ENCODE data around the gene SLC34A1.
"Not testable (repeated sequence)": the region's sequence is repeated elsewhere in the genome, so short reads cannot be mapped to it uniquely, and the experiment has no call there.

The SLC34A1 gene, protein sequence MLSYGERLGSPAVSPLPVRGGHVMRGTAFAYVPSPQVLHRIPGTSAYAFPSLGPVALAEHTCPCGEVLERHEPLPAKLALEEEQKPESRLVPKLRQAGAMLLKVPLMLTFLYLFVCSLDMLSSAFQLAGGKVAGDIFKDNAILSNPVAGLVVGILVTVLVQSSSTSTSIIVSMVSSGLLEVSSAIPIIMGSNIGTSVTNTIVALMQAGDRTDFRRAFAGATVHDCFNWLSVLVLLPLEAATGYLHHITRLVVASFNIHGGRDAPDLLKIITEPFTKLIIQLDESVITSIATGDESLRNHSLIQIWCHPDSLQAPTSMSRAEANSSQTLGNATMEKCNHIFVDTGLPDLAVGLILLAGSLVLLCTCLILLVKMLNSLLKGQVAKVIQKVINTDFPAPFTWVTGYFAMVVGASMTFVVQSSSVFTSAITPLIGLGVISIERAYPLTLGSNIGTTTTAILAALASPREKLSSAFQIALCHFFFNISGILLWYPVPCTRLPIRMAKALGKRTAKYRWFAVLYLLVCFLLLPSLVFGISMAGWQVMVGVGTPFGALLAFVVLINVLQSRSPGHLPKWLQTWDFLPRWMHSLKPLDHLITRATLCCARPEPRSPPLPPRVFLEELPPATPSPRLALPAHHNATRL

DNA sequence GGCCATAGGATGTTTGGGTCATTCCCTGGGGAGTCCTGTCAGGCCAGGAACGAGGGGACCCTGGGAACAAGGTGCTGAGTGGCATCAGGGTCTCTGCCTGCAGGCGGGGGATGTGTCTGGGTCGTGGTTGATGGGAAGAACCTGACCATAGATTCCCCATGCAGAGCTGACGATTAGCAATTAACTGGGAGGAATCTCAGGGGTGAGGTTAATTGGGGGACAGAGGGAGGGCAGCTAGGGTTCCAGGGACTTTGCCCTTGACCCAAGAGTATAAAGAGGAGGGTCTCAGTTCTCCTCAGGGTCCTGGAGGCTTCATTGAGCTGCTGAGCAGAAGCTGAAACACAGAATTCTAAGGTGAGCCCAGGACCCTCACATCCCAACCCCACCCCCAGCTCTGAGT lies at the start of gene SLC34A1:
Gene SLC34A1, plus strand, starts transcription at position 301 of the 400 bp plus-strand sequence. CDS start 1,308 bp downstream, outside the sequence.
- no peak for DNase-seq

DNA sequence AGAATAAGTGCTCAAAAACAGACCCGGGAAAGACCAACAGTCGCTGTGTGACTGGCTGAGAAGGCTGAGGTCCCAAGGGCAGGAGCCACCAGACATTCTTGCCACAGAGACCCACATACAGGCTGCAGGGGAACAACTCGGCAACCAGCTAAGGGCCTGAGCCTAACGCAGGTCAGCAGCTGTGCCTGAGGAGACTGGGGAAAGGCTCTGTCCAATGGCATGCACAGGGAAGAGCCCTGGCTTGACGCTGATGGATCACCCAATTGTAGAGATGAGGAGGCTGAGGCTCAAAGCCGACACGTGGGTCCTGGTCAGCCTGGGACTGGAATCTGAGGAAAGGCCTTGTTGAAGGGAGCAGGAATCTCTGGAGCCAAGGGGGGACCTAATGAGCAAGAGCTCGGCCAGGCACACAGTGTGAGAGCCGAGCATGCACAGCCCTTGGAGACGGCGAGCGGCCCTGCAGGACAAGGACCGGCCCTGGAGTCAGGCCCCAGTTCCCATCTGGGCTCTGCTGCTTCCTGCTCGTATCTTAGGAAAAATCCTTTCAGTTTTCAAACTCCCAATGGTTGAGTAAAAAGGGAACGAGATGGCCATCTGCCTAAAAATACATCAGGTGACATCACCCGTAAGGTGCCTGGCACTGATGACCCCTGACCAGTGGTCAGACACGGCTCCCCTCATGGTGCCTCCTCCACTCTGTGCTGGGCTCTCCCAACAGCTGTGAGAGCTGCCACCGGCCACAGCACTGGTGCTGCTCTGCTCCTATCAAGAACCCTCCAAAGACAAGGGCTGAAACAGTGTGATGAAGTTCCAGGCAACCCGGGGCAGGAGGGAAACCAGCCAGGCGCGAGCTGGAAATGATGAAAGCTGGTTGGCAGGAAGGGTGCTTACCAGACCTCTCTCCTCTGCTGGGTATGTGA lies 49.2 kb upstream of the SLC34A1 start:
- no peak for DNase-seq

DNA sequence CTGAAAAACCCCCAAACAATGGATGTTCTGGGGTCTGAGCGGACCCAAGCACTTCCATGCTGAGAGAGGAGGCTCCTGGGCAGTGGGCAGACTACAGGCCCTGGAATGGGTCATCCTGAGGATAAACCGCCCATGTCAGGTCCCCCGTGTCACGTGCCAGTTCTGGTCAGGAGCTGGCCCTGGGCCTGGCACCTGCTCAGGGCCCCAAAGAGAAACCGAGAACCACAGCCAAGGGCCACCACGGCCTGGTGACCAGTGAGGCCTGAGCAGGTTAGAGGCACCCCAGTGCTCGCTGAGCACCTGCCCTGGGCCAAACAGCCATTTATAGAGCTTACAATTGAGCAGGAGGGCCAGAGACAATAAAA lies 48.6 kb upstream of the SLC34A1 start:
- DNase-seq: no peak

DNA sequence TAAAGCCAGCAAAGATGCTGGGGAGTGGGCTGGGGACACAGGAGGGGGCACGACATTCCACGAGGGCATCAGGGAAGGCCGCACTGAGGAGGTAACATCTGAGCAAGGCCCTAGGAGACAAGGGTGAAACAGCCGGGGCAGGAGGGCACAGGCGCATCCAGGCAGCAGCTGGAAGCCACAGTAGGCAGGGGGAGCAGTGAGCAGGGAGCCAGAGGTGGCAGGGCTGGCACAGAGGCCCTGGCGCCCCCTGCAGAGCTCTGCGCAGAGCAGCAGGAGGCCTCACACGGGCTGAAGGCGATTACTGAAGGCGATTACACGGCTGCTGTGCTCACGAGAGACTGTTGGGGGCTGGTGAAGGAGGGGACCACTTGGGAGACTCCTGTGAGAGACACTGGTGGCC lies 48.1 kb upstream of the SLC34A1 start:
- peak in 1 of 2 experiments; percentile 42 for DNase-seq

DNA sequence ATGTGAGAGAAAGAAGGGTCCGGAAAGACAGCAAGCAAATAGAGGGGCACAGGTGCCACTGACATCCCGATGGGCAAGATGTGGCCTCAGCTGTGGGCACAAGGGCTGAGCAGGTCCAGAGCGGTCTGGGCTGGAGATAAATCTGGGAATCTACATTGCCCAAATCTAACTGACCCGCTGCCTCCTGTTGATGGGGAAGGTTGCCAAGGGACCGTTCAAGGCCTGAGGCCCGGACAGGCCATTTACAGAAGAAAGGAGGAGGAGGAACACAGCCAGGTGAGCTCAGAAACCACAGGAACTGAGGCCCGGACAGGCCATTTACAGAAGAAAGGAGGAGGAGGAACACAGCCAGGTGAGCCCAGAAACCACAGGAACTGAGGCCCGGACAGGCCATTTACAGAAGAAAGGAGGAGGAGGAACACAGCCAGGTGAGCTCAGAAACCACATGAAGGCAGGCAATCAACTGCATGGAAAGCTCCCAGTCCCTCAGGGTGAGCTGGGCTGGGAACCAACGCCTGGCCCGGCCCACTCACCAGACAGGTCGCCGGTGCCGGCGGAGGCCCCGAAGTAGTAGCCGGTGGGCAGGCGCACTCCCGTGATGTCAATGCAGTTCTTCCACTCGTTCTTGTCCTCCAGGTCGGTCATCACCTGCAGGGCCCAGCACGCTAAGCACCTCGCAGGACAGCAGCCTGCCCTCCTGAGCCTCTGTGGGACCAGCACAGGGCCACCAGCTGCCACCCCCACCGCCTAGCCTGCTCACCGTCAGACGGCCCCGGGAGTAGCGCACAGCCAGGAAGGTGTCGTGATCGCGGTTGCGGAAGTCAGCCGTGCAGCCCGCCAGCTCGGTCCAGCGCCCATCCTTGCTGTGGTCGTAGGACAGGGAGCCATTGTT lies 47.4 kb upstream of the SLC34A1 start:
- no peak for DNase-seq

DNA sequence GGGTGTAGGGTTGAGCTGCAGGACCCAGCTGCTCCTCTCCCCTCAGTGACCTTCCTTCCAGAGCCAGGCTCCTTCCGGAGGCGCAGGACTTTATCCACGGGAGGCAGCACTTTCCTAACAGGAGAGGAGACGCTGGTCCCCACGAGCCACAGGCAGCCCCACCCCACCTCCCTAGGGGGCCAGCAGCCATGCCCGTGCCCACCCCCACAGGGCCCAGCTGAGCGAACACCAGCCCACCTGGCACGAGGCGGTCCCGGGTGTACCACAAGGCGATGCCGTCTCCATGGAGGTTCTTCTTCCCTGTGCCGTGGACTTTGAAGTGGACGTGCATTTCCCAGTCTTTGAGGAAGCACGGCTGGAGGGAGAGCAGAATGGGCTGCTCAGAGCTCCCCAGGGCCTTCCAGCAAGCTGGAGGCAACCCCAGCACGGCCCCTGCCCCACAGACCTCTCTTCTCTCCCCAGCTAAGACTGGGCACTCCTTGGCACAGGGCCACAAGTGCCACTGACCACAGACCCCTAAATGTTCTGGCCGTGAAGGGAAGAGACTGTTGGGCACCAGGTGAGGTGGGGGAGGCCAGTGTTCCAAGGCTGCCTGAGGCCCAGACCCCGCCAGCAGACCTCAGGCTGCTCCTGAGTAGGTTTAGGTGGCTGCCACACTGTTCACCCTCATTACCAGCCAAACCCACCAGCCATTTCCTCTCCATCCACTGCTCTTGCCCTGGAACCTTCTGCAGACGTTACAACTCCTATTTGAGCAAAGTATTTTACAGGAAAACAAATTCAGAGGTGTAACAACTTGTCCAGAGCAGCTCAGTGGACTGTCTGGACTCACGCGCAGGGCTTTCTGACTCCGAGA lies 45.8 kb upstream of the SLC34A1 start:
- DNase-seq: no peak

DNA sequence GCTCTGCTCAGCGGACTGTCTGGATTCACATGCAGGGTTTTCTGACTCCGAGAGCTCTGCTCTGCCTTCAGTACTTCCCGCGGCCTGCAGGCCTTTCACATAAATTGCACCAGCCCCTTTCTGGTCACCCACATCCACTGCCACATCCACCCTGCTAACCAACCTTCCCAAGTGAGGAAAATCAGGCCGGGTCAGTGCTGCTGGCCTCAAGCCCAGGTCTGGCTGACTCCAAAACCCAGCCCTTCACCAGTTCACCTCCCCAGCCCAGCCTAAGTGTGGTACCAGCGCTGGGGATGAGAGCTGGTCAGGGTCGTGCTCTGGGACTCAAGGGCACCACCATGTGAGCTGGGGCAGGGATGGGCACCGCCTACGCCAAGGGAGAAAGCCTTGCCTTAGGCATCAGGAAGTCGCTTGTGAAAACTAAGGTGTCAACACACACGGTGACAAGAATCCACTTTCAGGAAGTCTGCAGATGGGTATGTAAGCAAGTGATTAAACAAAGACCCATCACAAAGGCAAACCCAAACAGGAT lies 45.1 kb upstream of the SLC34A1 start:
- DNase-seq: no peak

DNA sequence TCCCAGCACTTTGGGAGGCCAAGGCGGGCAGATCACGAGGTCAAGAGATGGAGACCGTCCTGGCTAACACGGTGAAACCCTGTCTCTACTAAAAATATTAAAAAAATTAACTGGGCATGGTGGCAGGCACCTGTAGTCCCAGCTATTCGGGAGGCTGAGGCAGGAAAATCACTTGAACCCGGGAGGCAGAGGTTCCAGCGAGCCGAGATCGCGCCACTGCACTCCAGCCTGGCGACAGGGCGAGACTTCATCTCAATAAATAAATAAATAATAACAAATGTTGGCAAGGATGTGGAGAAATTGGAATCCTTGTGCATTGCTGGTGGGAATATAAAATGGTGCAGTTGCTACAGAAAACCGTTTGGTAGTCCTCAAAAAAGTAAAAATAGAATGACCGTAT lies 41.2 kb upstream of the SLC34A1 start:
- DNase-seq: not testable (repeated sequence)

DNA sequence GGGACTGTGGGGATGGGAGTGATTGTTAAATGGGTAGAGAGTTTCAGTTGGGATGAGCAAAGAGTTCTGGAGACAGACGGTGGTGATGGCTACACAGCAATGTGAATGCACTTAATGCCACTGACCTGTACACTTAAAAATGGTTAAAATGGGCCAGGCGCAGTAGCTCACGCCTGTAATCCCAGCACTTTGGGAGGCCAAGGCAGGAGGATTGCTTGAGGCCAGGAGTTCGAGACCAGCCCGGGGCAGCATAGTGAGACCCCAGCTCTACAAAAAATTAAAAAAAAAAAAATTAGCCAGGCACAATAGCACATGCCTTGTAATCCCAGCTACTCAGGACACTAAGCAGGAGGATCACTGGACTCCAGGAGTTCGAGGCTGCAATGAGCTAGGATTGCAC lies 40.5 kb upstream of the SLC34A1 start:
- DNase-seq: no peak

DNA sequence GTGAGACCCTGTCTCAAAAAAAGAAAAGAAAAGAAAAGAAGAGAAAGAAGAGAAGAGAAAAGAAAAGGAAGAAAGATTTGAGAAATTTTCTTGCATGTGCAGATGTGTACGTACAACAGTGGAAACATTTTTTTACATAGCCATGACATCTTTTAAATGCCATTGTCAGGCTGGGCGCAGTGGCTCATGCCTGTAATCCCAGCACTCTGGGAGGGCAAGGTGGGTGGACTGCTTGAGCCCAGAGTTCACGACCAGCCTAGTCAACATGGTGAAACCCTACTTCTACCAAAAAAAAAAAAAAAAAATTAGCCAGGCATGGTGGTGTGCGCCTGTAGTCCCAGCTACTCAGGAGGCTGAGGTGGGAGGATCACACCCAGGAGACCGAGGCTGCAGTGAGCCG lies 39.3 kb upstream of the SLC34A1 start:
- DNase-seq: no peak

DNA sequence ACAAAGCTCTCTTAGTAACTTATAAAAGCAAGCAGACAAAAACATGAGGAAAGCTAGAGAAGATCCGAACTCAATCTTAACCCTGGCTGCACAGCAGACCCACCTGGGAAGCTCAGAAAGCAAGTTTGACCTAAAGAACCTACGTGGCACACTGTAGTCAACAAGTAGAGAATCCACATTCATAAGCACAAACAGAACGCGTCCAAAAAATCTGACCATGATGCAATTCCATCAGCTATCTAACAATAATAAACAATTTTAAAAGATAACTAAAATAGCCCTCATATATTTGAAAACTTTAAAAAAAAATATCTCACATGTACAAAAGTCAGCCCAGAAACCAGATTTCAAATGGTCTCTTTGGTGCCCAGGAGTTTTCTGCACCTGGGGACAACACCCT lies 37.4 kb upstream of the SLC34A1 start:
- DNase-seq: no peak

DNA sequence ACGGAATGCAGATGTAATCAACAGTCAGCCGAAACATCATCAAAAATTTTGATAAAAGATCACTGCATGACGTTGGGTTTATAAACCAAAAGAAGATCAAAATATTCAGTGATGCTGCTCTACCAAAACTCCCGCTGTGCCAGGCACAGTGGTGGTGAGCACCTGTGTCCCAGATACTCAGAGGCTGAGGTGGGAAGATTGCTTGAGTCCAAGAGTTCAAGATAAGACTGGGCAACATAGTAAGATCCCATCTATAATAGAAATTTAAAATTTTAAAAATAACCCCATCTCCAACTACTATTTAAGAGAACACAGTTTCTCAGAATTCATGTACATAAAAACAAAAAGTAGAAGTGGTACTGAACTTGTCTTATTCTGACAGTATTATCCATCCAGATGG lies 36.5 kb upstream of the SLC34A1 start:
- no peak for DNase-seq

DNA sequence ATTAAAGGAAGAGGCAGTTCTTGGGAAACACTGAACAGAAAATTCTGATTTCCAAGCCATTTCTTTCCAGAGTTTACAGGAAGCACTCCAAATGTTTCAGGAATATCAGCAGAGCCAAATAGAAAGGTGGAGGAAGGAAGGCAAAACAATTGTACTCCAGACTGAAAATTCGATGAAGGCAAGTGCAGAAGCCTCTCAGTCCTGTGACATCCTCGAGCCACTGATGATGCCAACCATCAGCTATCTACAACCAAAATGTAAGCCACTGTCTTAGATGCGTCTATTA lies 34.9 kb upstream of the SLC34A1 start:
- DNase-seq: no peak

DNA sequence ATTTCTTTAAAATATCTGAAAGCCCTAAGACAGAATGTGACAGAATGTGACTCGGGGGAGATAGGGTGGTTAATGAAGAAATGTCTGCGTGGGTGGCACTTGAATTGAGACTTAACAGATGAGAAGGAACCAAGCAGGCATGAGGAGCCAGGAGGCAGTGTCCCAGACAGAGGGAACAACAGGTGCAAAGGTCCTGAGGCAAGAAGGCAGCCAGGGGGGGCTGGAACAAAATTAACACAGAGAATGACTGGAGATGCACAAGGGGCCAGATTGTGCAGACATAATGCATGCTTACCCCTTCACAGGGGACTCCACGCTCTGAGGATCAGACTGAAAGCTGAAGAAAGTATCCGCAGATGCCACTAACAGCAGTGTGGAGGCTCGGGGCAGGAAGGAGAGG lies 34.5 kb upstream of the SLC34A1 start:
- no peak for DNase-seq

DNA sequence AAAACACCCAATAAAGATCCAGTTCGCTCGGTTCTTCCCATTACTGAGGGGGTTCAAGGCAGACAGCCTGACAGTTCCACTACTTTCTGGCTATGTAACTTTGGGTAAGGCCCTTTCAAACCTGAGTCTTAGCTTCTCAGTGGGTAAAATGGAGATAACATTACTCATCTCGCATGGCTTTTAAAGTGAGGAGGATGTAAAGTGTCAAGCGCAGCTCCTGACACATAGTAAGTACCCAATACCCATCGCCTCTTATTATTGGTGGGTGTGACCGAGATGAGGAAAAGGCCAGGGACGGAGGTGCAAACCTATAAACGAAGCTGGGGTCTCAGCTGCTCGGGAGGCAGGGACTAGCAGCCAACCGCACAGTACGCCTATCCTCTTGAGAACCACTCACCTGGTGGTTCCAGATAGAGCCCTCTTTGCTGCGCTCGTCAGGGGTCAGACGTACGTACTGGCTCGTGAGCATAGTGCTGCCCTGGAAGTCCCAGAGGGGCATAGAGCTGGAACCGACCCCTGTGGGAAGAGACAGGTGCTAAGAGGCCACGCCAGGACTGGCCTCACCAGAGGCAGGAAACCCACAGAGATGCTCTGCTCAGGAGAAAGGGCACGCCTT lies 33.4 kb upstream of the SLC34A1 start:
- DNase-seq: no peak

DNA sequence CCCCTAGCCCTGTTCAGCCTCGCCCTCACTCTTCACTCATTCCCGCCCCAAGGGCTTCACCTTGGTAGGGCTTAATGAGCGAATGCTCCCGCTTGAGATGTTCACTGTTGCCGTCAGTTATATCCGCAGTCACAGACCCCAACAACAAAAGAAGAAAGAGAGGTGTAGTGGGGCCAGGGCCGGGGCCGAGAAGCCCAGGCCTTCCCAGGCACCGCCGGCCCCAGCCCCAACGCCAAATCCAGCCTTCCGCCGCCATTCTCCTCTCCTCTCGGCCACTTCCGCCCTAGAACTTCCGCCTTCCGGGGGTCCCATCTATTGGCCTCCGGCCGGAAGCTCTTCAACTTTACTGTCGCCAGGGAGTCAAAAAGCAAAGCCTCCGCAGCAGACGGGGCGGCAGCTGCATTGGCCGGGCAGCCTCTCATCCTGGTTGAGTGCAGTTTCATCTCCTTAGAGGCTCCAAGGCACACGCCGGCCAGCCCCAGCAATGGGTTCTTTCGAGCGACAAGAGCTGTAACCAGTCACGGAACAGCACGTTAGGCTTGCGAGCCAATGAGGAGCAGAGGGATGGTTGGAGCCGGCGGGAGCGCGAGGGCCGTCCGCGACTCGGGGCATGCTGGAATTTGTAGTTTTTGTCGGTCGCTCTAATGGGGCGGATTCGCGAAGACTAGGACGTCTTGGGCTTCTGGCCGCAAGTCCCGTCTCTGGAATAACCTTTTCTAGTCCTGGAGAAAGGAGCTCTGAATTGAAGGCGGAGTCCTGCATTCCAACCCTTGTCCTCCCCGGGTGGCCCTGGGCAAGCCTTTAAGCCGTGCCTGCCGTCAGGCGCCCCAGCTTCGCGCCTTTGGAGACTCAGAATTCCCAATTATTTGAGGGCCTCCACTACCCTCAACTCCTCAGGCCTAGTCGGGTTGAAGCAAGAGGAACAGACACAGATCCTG lies 32.6 kb upstream of the SLC34A1 start, which contains the start of gene LMAN2:
Gene LMAN2, minus strand, starts transcription at position 277 of the 938 bp plus-strand sequence. Its CDS starts 21 bp downstream, at position 256.
- DNase-seq: peak; percentile 90 to 93

DNA sequence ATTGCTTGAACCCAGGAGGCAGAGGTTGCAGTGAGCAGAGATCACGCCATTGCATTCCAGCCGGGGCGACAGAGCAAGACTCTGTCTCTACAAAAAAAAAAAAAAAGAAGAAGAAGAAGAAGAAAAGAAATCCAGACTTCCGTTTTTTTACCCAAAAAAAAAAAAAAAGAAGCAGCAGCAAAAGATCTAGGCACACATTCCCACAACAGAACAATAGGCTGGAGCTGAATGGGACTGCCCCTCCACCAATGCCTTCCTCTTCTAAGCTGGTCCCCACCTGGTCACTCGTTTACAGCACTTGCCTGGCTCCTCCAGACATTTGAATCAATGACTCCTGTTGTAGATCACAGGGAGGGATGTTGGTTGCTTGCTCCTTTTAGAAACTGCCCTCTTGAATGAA lies 31.1 kb upstream of the SLC34A1 start:
- no peak for DNase-seq

DNA sequence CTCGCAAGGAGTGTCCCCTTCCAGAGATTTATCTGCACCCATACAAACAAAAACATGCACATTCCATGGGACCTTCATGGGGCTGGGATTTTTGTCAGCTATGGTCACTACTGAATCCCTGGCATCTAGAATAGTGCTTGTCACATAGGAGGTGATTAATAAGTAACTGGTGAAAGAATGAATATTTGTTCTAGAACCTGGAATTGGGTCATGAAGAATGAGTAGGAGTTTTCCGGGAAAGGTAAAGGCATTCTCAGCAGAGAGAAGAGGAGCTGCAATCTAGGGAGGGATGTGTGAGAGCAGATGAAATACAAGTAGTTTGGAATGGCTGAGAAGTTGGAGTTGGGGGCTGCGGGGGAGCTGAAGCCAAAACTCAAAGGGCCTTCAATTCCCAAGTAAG lies 30.0 kb upstream of the SLC34A1 start:
- DNase-seq: no peak

DNA sequence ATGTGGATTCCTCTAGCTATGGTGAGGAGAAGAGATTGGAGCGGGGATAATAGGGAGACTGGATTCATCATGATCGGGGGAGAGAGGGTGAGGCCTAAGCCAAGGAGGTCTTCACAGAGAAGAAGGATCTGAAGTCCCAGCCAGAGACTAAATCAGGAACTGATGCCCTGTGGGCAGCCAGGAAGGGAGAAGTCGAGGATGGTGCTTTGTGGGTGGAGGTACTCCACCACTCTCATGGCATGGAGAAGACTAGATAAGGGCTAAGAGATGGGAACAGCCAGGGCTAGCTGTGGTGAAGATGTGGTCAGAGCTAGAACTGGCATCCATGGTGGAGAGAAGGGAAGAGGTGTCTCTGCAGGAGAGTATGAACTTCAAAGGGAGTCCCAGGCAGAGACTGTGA lies 29.5 kb upstream of the SLC34A1 start:
- DNase-seq: no peak
